ENCODE data around the gene MUC6. TPM values are rescaled to one million over a fixed set of nuclear protein-coding genes. Genes with fewer than 3 reads are reported as not detected.

The MUC6 gene
- total RNA-seq, 1 donor from 2014 or later = not detected

GRCh38 chr11:963852-964251, 72.7 kb downstream of the MUC6 start:
- no peak overlapping the region for H3K4me3 Mint-ChIP-seq
- no peak overlapping the region for H3K27ac Mint-ChIP-seq
- intact Hi-C loops (cut with micrococcal nuclease) = no loop called here
- no peaks in the 10 kb centered on the region for H3K27me3 Mint-ChIP-seq (ENCODE audit: insufficient read depth)
- no peaks in the 10 kb centered on the region for H3K4me1 Mint-ChIP-seq (ENCODE audit: low read depth)
- no peaks in the 10 kb centered on the region for H3K9me3 Mint-ChIP-seq
- H3K36me3 Mint-ChIP-seq (ENCODE audit: low read depth) = peaks cover 27% of the 10 kb centered on the region
- no peak for DNase-seq (ENCODE audit: low spot score)

Other genes with a start within 250 kb of the MUC6 start
- 7.1 and 7.2 TPM in 2 replicates for gene CEND1, start 246.6 kb downstream of the MUC6 start, total RNA-seq
- gene SLC25A22, start 238.4 kb downstream of the MUC6 start, total RNA-seq = 87.6 and 92.0 TPM in 2 replicates
- gene PIDD1, start 231.5 kb downstream of the MUC6 start, total RNA-seq = 25.2 and 27.9 TPM in 2 replicates
- 2,072 and 2,148 TPM in 2 replicates for gene RPLP2, start 226.8 kb downstream of the MUC6 start, total RNA-seq
- gene PNPLA2, start 217.8 kb downstream of the MUC6 start, total RNA-seq = 63.3 and 64.0 TPM in 2 replicates
- gene CRACR2B, start 208.8 kb downstream of the MUC6 start, total RNA-seq = 1.1 and 1.3 TPM in 2 replicates
- gene CD151, start 203.8 kb downstream of the MUC6 start, total RNA-seq = 80.6 and 82.3 TPM in 2 replicates
- gene POLR2L, start 194.2 kb downstream of the MUC6 start, total RNA-seq = 114 and 126 TPM in 2 replicates
- gene TSPAN4, start 193.9 kb downstream of the MUC6 start, total RNA-seq = 12.8 and 13.9 TPM in 2 replicates
- gene CHID1, start 125.9 kb downstream of the MUC6 start, total RNA-seq = 108 and 110 TPM in 2 replicates
- 49.7 and 60.4 TPM in 2 replicates for gene AP2A2, start 110.8 kb downstream of the MUC6 start, total RNA-seq
- not detected in 2 replicates for gene MUC2, start 38.2 kb upstream of the MUC6 start, total RNA-seq
- gene MUC5AC, start 121.2 kb upstream of the MUC6 start, total RNA-seq = not detected in 2 replicates
- gene MUC5B, start 186.3 kb upstream of the MUC6 start, total RNA-seq = not detected in 2 replicates